ENCODE data around the gene CHST7. TPM values are rescaled to one million over a fixed set of nuclear protein-coding genes. Genes with fewer than 3 reads are reported as not detected.
"Not testable (repeated sequence)": the region's sequence is repeated elsewhere in the genome, so short reads cannot be mapped to it uniquely, and the experiment has no call there.

Gene CHST7
- polyA plus RNA-seq = 1 to 10 TPM in 1 of 2 donors, under 1 TPM in 1; 0.43 to 1.4 TPM

GRCh38 chrX:46573331-46573891, at the start of gene CHST7:
CHST7 (plus strand) TSS chrX:46573765; CDS start chrX:46573932, 167 bp downstream.
- H3K9me3 ChIP-seq (ENCODE audit: control insufficient read depth in 2 of 2, insufficient read depth in 1 of 2, low read depth in 1 of 2, low read length in 1 of 2) = peaks cover 0 to 4% of the 10 kb centered on the region in 2 donors
- peak within 1 kb of the TSS; percentile 26 to 67 for H3K27ac ChIP-seq (ENCODE audit: low read depth in 2 of 2, low read length in 1 of 2)
- 4 to 33% methylated on average over 34 to 35 of the region's 35 CpGs for WGBS, 2 donors
- H3K4me3 ChIP-seq (ENCODE audit: low read depth in 1 of 2, low read length in 2 of 2) = peak within 1 kb of the TSS; percentile 39 to 63
- H3K27me3 ChIP-seq (ENCODE audit: control insufficient read depth in 1 of 2, insufficient read depth in 2 of 2, low read length in 2 of 2) = no peaks in the 10 kb centered on the region
- H3K36me3 ChIP-seq (ENCODE audit: control insufficient read depth in 2 of 2, insufficient read depth in 2 of 2, low read length in 1 of 2) = no peaks in the 10 kb centered on the region
- peaks cover 0 to 10% of the 10 kb centered on the region in 2 donors for H3K4me1 ChIP-seq (ENCODE audit: control insufficient read depth in 2 of 2, insufficient read depth in 2 of 2, low read length in 1 of 2)

- not testable (repeated sequence) for H3K27ac ChIP-seq (ENCODE audit: low read depth in 2 of 2, low read length in 1 of 2); H3K36me3 ChIP-seq (ENCODE audit: control insufficient read depth in 2 of 2, insufficient read depth in 2 of 2, low read length in 1 of 2); H3K27me3 ChIP-seq (ENCODE audit: control insufficient read depth in 1 of 2, insufficient read depth in 2 of 2, low read length in 2 of 2); H3K9me3 ChIP-seq (ENCODE audit: control insufficient read depth in 2 of 2, insufficient read depth in 1 of 2, low read depth in 1 of 2, low read length in 1 of 2); H3K4me1 ChIP-seq (ENCODE audit: control insufficient read depth in 2 of 2, insufficient read depth in 2 of 2, low read length in 1 of 2); H3K4me3 ChIP-seq (ENCODE audit: low read depth in 1 of 2, low read length in 2 of 2)
- WGBS, 2 donors = 78 to 90% methylated on average over 6 of the region's 6 CpGs
Measured at GRCh38 chrX:46528640-46529039, 44.9 kb upstream of the CHST7 start.

- not testable (repeated sequence) for H3K4me1 ChIP-seq (ENCODE audit: control insufficient read depth in 2 of 2, insufficient read depth in 2 of 2, low read length in 1 of 2); H3K27ac ChIP-seq (ENCODE audit: low read depth in 2 of 2, low read length in 1 of 2); H3K36me3 ChIP-seq (ENCODE audit: control insufficient read depth in 2 of 2, insufficient read depth in 2 of 2, low read length in 1 of 2); H3K4me3 ChIP-seq (ENCODE audit: low read depth in 1 of 2, low read length in 2 of 2); H3K27me3 ChIP-seq (ENCODE audit: control insufficient read depth in 1 of 2, insufficient read depth in 2 of 2, low read length in 2 of 2); H3K9me3 ChIP-seq (ENCODE audit: control insufficient read depth in 2 of 2, insufficient read depth in 1 of 2, low read depth in 1 of 2, low read length in 1 of 2)
- WGBS, 2 donors = 82 to 84% methylated on average over 12 of the region's 12 CpGs
Measured at GRCh38 chrX:46529740-46530403, 43.7 kb upstream of the CHST7 start.

- not testable (repeated sequence) for H3K36me3 ChIP-seq (ENCODE audit: control insufficient read depth in 2 of 2, insufficient read depth in 2 of 2, low read length in 1 of 2); H3K4me1 ChIP-seq (ENCODE audit: control insufficient read depth in 2 of 2, insufficient read depth in 2 of 2, low read length in 1 of 2); H3K9me3 ChIP-seq (ENCODE audit: control insufficient read depth in 2 of 2, insufficient read depth in 1 of 2, low read depth in 1 of 2, low read length in 1 of 2); H3K27ac ChIP-seq (ENCODE audit: low read depth in 2 of 2, low read length in 1 of 2); H3K27me3 ChIP-seq (ENCODE audit: control insufficient read depth in 1 of 2, insufficient read depth in 2 of 2, low read length in 2 of 2); H3K4me3 ChIP-seq (ENCODE audit: low read depth in 1 of 2, low read length in 2 of 2)
- 81 to 88% methylated on average over 1 of the region's 1 CpG for WGBS, 2 donors
Measured at GRCh38 chrX:46530404-46530908, 43.1 kb upstream of the CHST7 start.

- 58 to 73% methylated on average over 3 of the region's 3 CpGs for WGBS, 2 donors
Measured at GRCh38 chrX:46531442-46531841, 42.1 kb upstream of the CHST7 start.

GRCh38 chrX:46543441-46543840, 30.1 kb upstream of the CHST7 start:
- Histone ChIP-seq H3K36me3 (ENCODE audit: control insufficient read depth in 2 of 2, insufficient read depth in 2 of 2, low read length in 1 of 2) (no peaks in the 10 kb centered on the region), H3K4me3 (ENCODE audit: low read depth in 1 of 2, low read length in 2 of 2) (no peak overlapping the region), H3K9me3 (ENCODE audit: control insufficient read depth in 2 of 2, insufficient read depth in 1 of 2, low read depth in 1 of 2, low read length in 1 of 2) (no peaks in the 10 kb centered on the region), H3K4me1 (ENCODE audit: control insufficient read depth in 2 of 2, insufficient read depth in 2 of 2, low read length in 1 of 2) (peaks cover 0 to 6% of the 10 kb centered on the region in 2 donors), H3K27ac (ENCODE audit: low read depth in 2 of 2, low read length in 1 of 2) (no peak overlapping the region), H3K27me3 (ENCODE audit: control insufficient read depth in 1 of 2, insufficient read depth in 2 of 2, low read length in 2 of 2) (no peaks in the 10 kb centered on the region)
- 70 to 86% methylated on average over 2 of the region's 2 CpGs for WGBS, 2 donors

More at GRCh38 chrX:46531442-46531841, 42.1 kb upstream of the CHST7 start:
- H3K4me1 ChIP-seq (ENCODE audit: control insufficient read depth in 2 of 2, insufficient read depth in 2 of 2, low read length in 1 of 2) = no peaks in the 10 kb centered on the region
- no peaks in the 10 kb centered on the region for H3K36me3 ChIP-seq (ENCODE audit: control insufficient read depth in 2 of 2, insufficient read depth in 2 of 2, low read length in 1 of 2)
- H3K27me3 ChIP-seq (ENCODE audit: control insufficient read depth in 1 of 2, insufficient read depth in 2 of 2, low read length in 2 of 2) = no peaks in the 10 kb centered on the region
- H3K27ac ChIP-seq (ENCODE audit: low read depth in 2 of 2, low read length in 1 of 2) = no peak overlapping the region
- H3K9me3 ChIP-seq (ENCODE audit: control insufficient read depth in 2 of 2, insufficient read depth in 1 of 2, low read depth in 1 of 2, low read length in 1 of 2) = no peaks in the 10 kb centered on the region
- no peak overlapping the region for H3K4me3 ChIP-seq (ENCODE audit: low read depth in 1 of 2, low read length in 2 of 2)

- Histone ChIP-seq H3K27ac (ENCODE audit: low read depth in 2 of 2, low read length in 1 of 2) (peak overlapping the region in 1 of 2 donors; percentile 74), H3K4me3 (ENCODE audit: low read depth in 1 of 2, low read length in 2 of 2) (peak overlapping the region; percentile 60 to 82)
- not testable (repeated sequence) for H3K36me3 ChIP-seq (ENCODE audit: control insufficient read depth in 2 of 2, insufficient read depth in 2 of 2, low read length in 1 of 2); H3K4me1 ChIP-seq (ENCODE audit: control insufficient read depth in 2 of 2, insufficient read depth in 2 of 2, low read length in 1 of 2); H3K27me3 ChIP-seq (ENCODE audit: control insufficient read depth in 1 of 2, insufficient read depth in 2 of 2, low read length in 2 of 2); H3K9me3 ChIP-seq (ENCODE audit: control insufficient read depth in 2 of 2, insufficient read depth in 1 of 2, low read depth in 1 of 2, low read length in 1 of 2)
- WGBS, 2 donors = 35 to 50% methylated on average over 7 of the region's 7 CpGs
Measured at GRCh38 chrX:46544527-46544926, 29.0 kb upstream of the CHST7 start.

GRCh38 chrX:46545111-46546005, 28.2 kb upstream of the CHST7 start, which contains the start of gene ZNF674:
ZNF674 (minus strand) TSS chrX:46545421; CDS start chrX:46542087, 3,334 bp downstream.
- H3K4me1 ChIP-seq (ENCODE audit: control insufficient read depth in 2 of 2, insufficient read depth in 2 of 2, low read length in 1 of 2) = peaks cover 0 to 6% of the 10 kb centered on the region in 2 donors
- H3K36me3 ChIP-seq (ENCODE audit: control insufficient read depth in 2 of 2, insufficient read depth in 2 of 2, low read length in 1 of 2) = no peaks in the 10 kb centered on the region
- no peaks in the 10 kb centered on the region for H3K9me3 ChIP-seq (ENCODE audit: control insufficient read depth in 2 of 2, insufficient read depth in 1 of 2, low read depth in 1 of 2, low read length in 1 of 2)
- WGBS, 2 donors = 0 to 20% methylated on average over 56 to 57 of the region's 57 CpGs
- peak within 1 kb of the TSS; percentile 74 to 85 for H3K27ac ChIP-seq (ENCODE audit: low read depth in 2 of 2, low read length in 1 of 2)
- H3K4me3 ChIP-seq (ENCODE audit: low read depth in 1 of 2, low read length in 2 of 2) = peak within 1 kb of the TSS; percentile 60 to 82
- no peaks in the 10 kb centered on the region for H3K27me3 ChIP-seq (ENCODE audit: control insufficient read depth in 1 of 2, insufficient read depth in 2 of 2, low read length in 2 of 2)

GRCh38 chrX:46547857-46548256, 25.7 kb upstream of the CHST7 start:
- 78 to 83% methylated on average over 6 of the region's 6 CpGs for WGBS, 2 donors
- H3K4me1 ChIP-seq (ENCODE audit: control insufficient read depth in 2 of 2, insufficient read depth in 2 of 2, low read length in 1 of 2) = peaks cover 0 to 6% of the 10 kb centered on the region in 2 donors
- H3K36me3 ChIP-seq (ENCODE audit: control insufficient read depth in 2 of 2, insufficient read depth in 2 of 2, low read length in 1 of 2) = no peaks in the 10 kb centered on the region
- no peaks in the 10 kb centered on the region for H3K9me3 ChIP-seq (ENCODE audit: control insufficient read depth in 2 of 2, insufficient read depth in 1 of 2, low read depth in 1 of 2, low read length in 1 of 2)
- H3K27me3 ChIP-seq (ENCODE audit: control insufficient read depth in 1 of 2, insufficient read depth in 2 of 2, low read length in 2 of 2) = no peaks in the 10 kb centered on the region
- no peak overlapping the region for H3K27ac ChIP-seq (ENCODE audit: low read depth in 2 of 2, low read length in 1 of 2)
- H3K4me3 ChIP-seq (ENCODE audit: low read depth in 1 of 2, low read length in 2 of 2) = no peak overlapping the region

Data from esophagus (tissue), 2 donors.